ENCODE measurements around the gene PDCD1LG2.
"Not testable (repeated sequence)": the region's sequence is repeated elsewhere in the genome, so short reads cannot be mapped to it uniquely, and the experiment has no call there.

PDCD1LG2 gene

GRCh38 chr9:5510360-5510931 is at the start of gene PDCD1LG2:
TSS of gene PDCD1LG2 (plus strand) at chr9:5510531. CDS start at chr9:5522547, 12,016 bp downstream.
- peak; percentile 68 to 73 for DNase-seq

GRCh38 chr9:5464831-5465330 is 45.5 kb upstream of the PDCD1LG2 start:
- not testable (repeated sequence) for DNase-seq

- DNase-seq = no peak
These were observed 44.3 kb upstream of the PDCD1LG2 start for GRCh38 chr9:5466005-5466404.

DNA sequence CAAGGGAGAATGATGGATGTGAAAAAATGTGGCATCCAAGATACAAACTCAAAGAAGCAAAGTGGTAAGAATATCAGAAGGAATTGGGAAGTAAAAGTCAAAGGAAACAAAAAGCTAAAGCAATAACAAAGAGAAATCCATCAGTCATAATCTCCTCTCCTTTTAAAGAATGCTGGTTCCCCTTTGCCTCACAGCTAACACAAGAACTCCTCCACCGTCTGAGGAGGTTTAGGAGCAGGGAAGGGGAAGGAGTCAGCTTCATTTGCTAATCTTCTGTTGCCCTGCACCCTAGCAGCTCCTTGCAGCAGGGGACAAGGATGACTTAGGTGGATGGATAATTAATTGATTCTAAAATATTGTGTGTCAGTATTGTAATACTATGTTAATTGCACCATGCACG is 43.6 kb upstream of the PDCD1LG2 start:
- DNase-seq = no peak

DNA sequence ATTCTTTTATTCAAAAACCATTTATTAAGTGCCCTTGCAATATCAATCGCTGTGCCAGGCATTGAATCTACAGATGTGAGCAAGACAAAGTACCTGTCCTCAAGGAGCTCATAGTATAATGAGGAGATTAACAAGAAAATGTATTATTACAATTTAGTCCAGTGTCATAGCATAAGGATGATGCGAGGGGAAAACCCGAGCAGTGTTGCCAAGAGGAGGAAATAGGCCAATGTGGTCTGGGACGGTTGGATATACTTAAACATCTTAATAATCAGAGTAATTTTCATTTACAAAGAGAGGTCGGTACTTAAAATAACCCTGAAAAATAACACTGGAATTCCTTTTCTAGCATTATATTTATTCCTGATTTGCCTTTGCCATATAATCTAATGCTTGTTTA is 41.5 kb upstream of the PDCD1LG2 start:
- DNase-seq = no peak

- DNase-seq = no peak
These were observed 40.2 kb upstream of the PDCD1LG2 start for GRCh38 chr9:5470122-5470521.

DNA sequence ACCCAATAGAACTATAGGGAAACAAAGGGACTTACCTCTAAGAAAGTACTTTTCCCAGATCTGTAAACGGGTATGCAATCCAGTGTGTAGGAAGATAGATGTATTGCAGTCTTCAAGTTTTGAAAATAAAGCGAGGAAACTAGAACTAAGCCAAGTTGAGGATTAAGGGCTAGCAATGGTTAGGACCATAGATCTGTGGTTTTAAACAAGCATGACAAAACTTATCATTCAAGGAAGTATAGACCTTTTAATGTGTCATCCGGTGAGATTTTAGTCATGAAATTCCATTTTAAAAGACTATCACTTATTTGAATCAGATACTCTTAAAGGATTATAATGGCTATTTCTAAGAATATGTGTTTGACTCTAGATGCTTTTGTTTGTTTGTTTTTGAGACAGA is 39.5 kb upstream of the PDCD1LG2 start:
- no peak for DNase-seq

DNA sequence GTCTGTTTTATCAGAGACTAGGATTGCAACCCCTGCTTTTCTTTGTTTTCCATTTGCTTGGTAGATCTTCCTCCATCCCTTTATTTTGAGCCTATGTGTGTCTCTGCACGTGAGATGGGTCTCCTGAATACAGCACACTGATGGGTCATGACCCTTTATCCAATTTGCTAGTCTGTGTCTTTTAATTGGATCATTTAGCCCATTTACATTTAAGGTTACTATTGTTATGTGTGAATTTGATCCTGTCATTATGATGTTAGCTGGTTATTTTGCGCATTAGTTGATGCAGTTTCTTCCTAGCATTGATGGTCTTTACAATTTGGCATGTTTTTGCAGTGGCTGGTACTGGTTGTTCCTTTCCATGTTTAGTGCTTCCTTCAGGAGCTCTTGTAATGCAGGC is 34.7 kb upstream of the PDCD1LG2 start:
- DNase-seq = not testable (repeated sequence)

- DNase-seq = peak in 1 of 2 experiments; percentile 18
These were observed 32.1 kb upstream of the PDCD1LG2 start for GRCh38 chr9:5478206-5478605.

GRCh38 chr9:5479994-5480694 is 30.2 kb upstream of the PDCD1LG2 start:
- DNase-seq = no peak

DNA sequence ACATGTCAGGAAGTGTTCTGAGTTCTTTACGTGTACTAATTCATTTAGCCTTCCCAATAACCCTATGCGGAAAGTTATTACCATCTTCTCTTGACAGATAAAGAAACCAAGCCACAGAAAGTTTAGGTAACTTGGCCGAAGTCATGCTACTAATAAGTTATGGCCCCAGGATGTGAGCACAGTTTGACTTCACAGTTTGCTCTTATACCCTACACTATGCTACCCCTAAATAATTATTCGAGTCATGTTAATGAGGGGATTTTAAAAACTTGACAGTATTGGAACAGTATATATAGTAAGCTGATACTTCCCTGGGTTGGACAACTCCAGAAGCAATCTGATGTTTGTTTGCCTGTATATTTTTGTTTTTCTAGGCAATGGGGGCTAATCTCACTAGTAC is 29.4 kb upstream of the PDCD1LG2 start:
- no peak for DNase-seq

GRCh38 chr9:5481322-5482040 is 28.9 kb upstream of the PDCD1LG2 start:
- DNase-seq = no peak

- DNase-seq = no peak
These were observed 28.1 kb upstream of the PDCD1LG2 start for GRCh38 chr9:5482194-5482593.

- DNase-seq = no peak
These were observed 27.0 kb upstream of the PDCD1LG2 start for GRCh38 chr9:5483306-5483705.

DNA sequence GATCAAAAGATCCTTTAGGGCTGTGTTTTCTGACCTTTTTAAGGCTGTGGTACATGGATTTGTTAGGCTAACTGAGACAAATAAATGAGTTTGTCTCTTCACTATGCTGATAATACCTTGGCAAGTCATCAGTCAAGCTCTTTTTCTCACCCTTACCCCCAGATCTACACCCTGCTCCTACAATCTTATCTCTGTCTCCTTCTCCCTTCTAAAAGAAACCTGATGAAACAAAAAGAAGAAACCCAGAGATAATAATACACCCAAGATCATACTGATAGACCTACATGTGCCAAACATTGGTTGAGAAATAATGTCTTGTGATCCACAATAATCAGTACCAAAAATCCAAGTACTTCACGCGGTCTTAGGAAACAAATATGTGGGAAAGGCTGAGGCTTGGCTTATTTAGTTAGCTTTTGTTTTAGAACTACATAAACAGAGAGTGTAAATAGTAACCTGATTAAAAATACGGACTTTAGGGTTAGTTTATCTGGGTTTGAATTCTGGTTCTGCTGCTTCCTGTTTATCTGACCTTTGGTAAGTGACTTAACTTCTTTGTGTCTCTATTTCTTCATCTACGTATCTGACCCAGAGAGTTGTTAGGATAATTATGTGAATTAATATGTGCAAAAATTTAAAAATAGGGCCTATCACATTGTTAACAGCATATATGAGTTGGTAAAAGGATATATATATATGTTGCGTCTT is 24.8 kb upstream of the PDCD1LG2 start:
- no peak for DNase-seq

- DNase-seq = no peak
These were observed 23.3 kb upstream of the PDCD1LG2 start for GRCh38 chr9:5486988-5487387.

DNA sequence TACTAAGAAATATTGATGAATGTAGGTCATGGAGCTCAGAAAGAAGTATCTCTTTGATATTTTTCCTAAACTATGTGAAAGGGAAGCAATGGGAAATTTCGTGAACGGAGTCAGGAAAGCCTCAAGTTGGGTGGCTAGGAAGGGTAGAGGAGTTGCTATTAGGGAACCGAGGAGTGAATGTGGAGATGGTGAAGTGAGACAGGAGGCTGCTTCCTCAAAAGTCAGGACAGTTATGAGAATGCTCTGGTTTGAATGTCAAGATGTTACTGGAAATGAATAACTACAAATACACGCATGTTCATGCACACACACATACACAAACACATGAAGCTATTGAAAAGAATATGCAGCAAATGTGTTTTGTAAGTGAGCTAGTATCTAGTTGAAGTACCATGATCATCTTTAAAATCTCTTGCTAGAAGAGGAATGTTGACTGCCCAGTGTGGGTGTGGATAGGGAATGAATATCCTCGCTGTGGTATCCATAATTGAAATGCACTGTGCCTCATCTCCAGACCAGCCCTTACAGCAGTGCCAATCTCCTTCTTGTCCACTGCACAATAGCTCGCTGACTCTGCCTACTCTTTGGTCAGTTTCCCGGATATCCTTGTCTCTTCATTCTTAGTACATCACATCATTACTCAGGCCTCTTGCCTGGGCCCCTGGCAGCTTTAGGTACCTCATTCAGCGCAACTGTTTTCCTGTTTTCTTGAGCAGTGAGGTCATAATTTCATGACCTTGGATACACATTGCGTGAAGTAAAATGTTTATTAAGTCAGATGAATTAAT is 21.9 kb upstream of the PDCD1LG2 start:
- no peak for DNase-seq

DNA sequence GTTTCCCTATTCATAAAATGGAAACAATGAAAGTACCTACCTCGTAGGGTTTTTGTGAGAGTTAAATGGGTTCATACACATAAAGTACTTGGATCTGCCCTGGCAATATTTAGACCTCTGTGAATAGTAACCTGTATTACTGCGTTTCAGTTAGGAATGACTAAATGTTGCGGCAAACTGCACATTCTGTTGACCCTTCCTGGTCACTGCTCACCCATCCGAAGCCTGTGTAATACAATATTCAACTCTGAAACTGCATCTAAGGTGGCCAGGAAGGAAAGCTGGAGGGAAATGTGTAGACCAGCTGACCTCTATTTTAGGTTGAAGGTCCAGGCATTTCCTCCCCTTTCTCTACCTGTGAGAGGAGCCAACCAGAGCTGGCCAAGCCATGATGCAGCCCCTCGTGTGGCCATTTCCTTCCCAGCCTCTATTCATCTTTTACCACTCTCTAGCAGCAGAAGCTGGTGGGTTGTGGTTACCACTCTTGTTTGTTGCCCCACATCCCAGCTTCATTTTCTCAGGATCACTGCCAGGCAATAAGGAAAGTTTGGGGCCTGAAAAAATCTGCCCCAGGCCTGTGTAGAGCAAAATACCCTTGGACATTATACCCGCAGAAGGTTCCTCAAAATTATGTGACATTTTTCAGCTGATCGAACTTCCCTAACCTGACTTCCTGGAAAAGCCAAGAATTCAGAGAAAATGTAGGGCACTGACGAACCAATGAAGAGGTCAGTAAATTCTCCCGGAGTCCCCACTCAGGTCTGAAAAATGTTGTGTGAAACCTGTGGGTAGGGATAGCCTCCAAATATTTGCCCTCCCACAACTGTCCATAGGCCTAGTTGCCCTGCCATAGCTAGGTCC is 20.5 kb upstream of the PDCD1LG2 start:
- DNase-seq = no peak

DNA sequence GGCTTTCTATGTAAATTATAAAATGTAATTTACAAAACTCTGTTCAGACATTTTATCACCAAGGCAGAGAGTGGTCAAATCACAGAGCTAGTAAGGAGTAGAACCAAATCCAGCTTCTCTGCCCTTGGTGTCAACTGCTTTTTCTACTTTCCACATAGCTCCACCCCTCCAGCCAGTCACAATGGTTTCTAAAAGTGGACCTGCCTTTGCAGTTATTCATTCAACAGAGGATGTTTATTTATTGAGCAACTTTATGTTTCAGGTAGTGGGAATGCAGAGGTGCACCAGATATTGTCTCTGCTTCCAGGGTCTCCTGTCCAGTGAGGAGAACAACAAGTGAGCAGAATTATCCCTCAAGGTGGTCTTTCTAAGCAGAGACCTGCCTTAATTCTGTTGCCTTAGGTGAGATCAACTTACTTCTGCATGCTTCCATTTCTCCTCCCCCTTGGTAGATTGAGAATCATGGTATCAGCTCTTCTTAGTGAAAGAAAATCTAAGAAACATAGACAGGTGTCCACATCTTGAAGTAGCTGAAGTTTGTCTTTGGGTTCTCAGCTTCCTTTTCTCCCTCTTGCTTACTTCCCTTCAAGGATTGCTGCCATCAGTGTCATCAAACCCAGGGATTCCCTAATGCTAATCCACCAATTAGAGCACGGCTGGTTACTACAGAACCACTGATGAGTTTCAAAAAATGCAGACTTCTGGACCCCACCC is 17.2 kb upstream of the PDCD1LG2 start:
- peak in 1 of 2 experiments; percentile 42 for DNase-seq

DNA sequence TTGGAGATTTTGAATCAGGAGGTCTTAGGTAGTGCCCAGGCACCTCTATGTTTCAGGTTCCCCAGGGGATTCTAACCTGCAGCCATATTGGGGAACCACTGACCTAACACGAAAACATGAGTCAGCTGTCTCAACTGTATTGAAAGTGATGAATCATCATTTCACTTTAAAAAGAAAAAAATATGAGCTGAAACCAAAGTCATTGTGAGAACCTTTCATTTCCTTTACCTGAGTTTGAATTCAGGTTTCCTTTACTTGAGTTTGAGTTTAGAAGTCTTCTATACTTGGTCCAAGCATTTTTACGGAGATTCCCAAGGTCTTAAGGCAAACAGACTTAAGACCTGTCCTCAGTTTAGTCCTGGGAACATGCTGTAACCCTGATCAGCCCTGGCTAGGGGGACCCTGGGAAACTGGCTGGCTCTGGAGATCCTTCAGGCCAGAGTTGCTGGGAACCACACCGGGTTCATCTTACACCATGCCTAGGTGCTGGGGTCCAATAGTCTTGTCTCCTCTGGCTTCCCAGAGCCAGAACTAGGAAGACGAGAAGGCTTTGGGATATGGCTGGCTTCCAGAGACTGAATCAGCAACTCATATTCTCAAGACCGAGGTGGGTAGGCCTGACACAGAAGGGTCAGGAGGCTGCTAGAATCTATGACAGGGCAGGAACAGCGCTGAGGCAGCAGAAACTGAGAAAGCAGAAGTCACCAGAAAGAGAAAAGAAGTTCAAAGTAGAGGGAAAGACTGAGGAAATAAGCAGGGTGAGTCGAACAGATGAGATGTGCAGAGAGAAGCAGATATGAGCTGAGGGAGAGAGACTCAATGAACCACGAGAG is 16.4 kb upstream of the PDCD1LG2 start:
- DNase-seq = peak; percentile 46 to 63
